Lung (tissue), 12 donors: Measurements from ENCODE around the gene RABL3. TPM values are rescaled to one million over a fixed set of nuclear protein-coding genes. Genes with fewer than 3 reads are reported as not detected.
"Not testable (repeated sequence)": the region's sequence is repeated elsewhere in the genome, so short reads cannot be mapped to it uniquely, and the experiment has no call there.

Experiments used
- ATAC-seq: fragments of 200-7000 bp; cut with Tn5 transposase; one replicate; pipeline ENCODE4 v1.9.1; 2020; ENCODE audit warnings: moderate number of reproducible peaks; ENCODE audit not compliant: insufficient read depth, low FRiP score
- DNase-seq, 3 donors: peaks; one replicate each; pipeline ENCODE4 v3.0.0-alpha.2; 2013 to 2017
- H3K27ac ChIP-seq, 2 donors: one replicate each; pipeline ENCODE4 v1.5.1; 2013; ENCODE audit warnings: mild to moderate bottlenecking in 2 of 2, moderate library complexity in 2 of 2, control low read depth in 1 of 2, inconsistent platforms in 1 of 2, low read depth in 1 of 2, low read length in 1 of 2
- H3K27me3 ChIP-seq, 3 donors: one replicate each; pipeline ENCODE4 v1.5.1; 2013; ENCODE audit warnings: low read length in 2 of 3; ENCODE audit not compliant: control insufficient read depth in 3 of 3, insufficient read depth in 3 of 3
- H3K36me3 ChIP-seq, 4 donors: one replicate each; pipeline ENCODE4 v1.5.1; 2013; ENCODE audit warnings: low read length in 4 of 4, mild to moderate bottlenecking in 1 of 4, moderate library complexity in 1 of 4; ENCODE audit not compliant: control insufficient read depth in 4 of 4, insufficient read depth in 4 of 4
- H3K4me1 ChIP-seq, 5 donors: one replicate each; pipeline ENCODE4 v1.5.1; 2013; ENCODE audit warnings: low read length in 5 of 5, mild to moderate bottlenecking in 2 of 5, moderate library complexity in 1 of 5; ENCODE audit not compliant: control insufficient read depth in 5 of 5, insufficient read depth in 5 of 5
- H3K4me3 ChIP-seq: one replicate; pipeline ENCODE4 v1.5.1; 2013; ENCODE audit warnings: mild to moderate bottlenecking, control low read depth, moderate library complexity
- H3K9ac ChIP-seq, 2 donors: one replicate each; pipeline ENCODE4 v1.5.1; 2013; ENCODE audit warnings: low read length in 2 of 2, control low read depth in 1 of 2; ENCODE audit not compliant: insufficient read depth in 1 of 2
- H3K9me3 ChIP-seq, 4 donors: one replicate each; pipeline ENCODE4 v1.5.1; 2013; ENCODE audit warnings: low read length in 3 of 4, mild to moderate bottlenecking in 1 of 4, moderate library complexity in 1 of 4; ENCODE audit not compliant: control insufficient read depth in 4 of 4, insufficient read depth in 3 of 4
- WGBS, 2 donors: extraction: QIAGEN DNeasy Blood & Tissue Kit; methylation state at CpG; one replicate each; pipeline ENCODE4 v1.1.7; 2013; 5-methylcytosine and 5-hydroxymethylcytosine counted together
- polyA plus RNA-seq, 2 donors: library from polyadenylated mRNA; stranded (reverse); fragments of 200-250 nt; gene quantifications; one replicate each; pipeline ENCODE4 v1.2.1, GENCODE V29; 2013
- total RNA-seq, 2 donors: library from RNA; depleted of rRNA in 1 of 2; stranded (reverse); fragments of >200 nt in 1 of 2; gene quantifications; one replicate each; pipeline ENCODE4 v1.2.1, GENCODE V29; 2014 to 2021
- TF ChIP-seq, protein P1 (sequence below): IDR thresholded peaks from 2 replicates; pipeline ENCODE4 v1.5.1; 2012; ENCODE audit warnings: mild to moderate bottlenecking; ENCODE audit errors: control extremely low read depth, extremely low read depth
- donor health status: control.
- donor health status: control.
- donor health status: Bipolar disorder and iron deficiency.
- donor health status: healthy.
- donor health status: DM: yes; HTN: yes; CAD: no.

Gene RABL3
- total and polyA plus RNA-seq, 4 donors = 4.3 to 17.1 (median 14.0) TPM

DNA sequence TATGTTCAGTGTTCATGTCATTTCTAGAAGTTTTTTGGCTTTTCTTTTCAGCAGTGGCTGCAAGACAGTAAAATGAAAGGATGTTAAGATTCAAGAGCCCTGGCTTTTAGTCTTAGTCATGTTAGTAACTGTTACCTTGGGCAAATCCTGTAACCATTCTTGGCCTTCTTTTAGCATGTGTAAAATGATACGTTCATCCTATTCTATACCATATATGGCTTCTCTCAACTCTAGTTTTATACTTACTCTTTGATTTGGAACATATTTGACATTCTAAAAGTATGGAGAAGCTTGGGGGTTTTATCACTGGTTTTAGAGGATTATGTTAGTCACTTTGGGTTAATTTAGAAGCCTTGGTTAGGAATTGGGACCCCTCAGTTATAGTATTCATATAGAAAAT lies 20.3 kb upstream of the RABL3 start:
- Histone ChIP-seq H3K4me1 (peaks cover 0 to 5% (median 0%) of the 10 kb centered on the region in 5 donors), H3K4me3 (no peak overlapping the region), H3K9ac (no peak overlapping the region), H3K27me3 (no peaks in the 10 kb centered on the region), H3K36me3 (peaks cover 0 to 4% (median 0%) of the 10 kb centered on the region in 4 donors), H3K9me3 (no peaks in the 10 kb centered on the region), H3K27ac (no peak overlapping the region)
- TF ChIP-seq, protein P1, sequence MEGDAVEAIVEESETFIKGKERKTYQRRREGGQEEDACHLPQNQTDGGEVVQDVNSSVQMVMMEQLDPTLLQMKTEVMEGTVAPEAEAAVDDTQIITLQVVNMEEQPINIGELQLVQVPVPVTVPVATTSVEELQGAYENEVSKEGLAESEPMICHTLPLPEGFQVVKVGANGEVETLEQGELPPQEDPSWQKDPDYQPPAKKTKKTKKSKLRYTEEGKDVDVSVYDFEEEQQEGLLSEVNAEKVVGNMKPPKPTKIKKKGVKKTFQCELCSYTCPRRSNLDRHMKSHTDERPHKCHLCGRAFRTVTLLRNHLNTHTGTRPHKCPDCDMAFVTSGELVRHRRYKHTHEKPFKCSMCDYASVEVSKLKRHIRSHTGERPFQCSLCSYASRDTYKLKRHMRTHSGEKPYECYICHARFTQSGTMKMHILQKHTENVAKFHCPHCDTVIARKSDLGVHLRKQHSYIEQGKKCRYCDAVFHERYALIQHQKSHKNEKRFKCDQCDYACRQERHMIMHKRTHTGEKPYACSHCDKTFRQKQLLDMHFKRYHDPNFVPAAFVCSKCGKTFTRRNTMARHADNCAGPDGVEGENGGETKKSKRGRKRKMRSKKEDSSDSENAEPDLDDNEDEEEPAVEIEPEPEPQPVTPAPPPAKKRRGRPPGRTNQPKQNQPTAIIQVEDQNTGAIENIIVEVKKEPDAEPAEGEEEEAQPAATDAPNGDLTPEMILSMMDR = no peak
- DNase-seq (no peak), ATAC-seq (no peak)
- WGBS, 2 donors = 91 to 100% methylated on average over 1 of the region's 1 CpG

DNA sequence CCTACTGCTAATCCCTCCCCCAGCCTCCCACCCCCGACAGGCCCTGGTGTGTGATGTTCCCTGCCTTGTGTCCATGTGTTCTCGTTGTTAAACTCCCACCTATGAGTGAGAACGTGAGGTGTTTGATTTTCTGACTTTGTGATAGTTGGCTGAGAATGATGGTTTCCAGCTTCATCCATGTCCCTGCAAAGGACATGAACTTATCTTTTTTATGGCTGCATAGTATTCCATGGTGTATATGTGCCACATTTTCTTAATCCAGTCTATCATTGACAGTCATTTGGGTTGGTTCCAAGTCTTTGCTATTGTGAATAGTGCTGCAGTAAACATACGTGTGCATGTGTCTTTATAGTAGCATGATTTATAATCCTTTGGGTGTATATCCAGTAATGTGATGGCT lies 16.2 kb upstream of the RABL3 start:
- H3K27ac ChIP-seq = not testable (repeated sequence)
- 84 to 95% methylated on average over 4 of the region's 4 CpGs for WGBS, 2 donors

DNA sequence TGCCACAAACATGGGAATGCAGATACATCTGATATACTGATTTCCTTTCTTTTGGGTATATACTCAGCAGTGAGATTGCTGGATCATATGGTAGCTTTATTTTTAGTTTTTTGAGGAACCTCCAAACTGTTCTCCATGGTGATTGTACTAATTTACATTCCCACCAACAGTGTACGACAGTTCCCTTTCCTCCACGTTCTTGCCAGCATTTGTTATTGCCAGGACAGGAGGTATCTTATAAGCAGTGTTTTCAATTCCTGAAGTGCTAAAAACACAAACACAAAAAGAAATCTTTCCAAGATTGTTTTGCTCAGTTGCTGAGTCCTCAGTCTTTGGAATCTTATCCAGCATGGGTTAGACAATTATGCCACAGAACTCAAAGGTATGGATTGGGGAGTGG lies 13.7 kb upstream of the RABL3 start:
- no peaks in the 10 kb centered on the region for H3K4me1 ChIP-seq
- H3K4me3 ChIP-seq = no peak overlapping the region
- no peaks in the 10 kb centered on the region for H3K9me3 ChIP-seq
- no peak overlapping the region for H3K9ac ChIP-seq
- H3K27me3 ChIP-seq = no peaks in the 10 kb centered on the region
- peaks cover 0 to 2% (median 0%) of the 10 kb centered on the region in 4 donors for H3K36me3 ChIP-seq
- TF ChIP-seq, protein P1 = no peak
- 60 to 69% methylated on average over 2 of the region's 2 CpGs for WGBS, 2 donors
- no peak overlapping the region for H3K27ac ChIP-seq
- ATAC-seq (no peak), DNase-seq (no peak)

More for the DNA sequence above, 16.2 kb upstream of the RABL3 start:
- DNase-seq, ATAC-seq, H3K9me3 ChIP-seq, H3K36me3 ChIP-seq, H3K4me1 ChIP-seq, H3K4me3 ChIP-seq, H3K27me3 ChIP-seq, H3K9ac ChIP-seq: not testable (repeated sequence)

DNA sequence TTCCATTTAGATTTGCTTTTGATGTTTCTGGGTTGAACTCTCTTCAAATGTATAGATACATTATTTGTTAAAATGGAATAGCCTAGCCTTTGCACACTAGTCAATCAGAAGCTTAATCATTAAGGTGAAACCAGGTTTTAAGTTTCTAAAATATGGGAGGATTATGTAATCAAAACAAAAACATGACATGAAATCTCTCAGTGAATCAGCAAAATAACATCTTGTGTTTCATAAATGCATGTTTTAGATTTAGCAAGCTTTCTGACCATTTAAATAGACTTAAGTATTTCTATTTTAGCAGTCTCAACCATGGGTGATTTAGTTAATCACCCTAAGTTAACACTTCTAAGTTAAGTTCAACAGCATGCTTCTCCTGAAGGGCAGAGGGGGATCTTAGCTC lies 11.5 kb upstream of the RABL3 start:
- no peak overlapping the region for H3K9ac ChIP-seq
- ATAC-seq = no peak
- no peak overlapping the region for H3K27ac ChIP-seq
- no peaks in the 10 kb centered on the region for H3K27me3 ChIP-seq
- no peak overlapping the region for H3K4me3 ChIP-seq
- no peak for DNase-seq
- no peaks in the 10 kb centered on the region for H3K4me1 ChIP-seq
- TF ChIP-seq, protein P1 = no peak
- no peaks in the 10 kb centered on the region for H3K9me3 ChIP-seq
- H3K36me3 ChIP-seq = peaks cover 0 to 7% (median 0%) of the 10 kb centered on the region in 4 donors
